SK-MEL-5 (cell line): Measurements from ENCODE around the gene HBM. TPM values are rescaled to one million over a fixed set of nuclear protein-coding genes. Genes with fewer than 3 reads are reported as not detected.
"Not testable (repeated sequence)": the region's sequence is repeated elsewhere in the genome, so short reads cannot be mapped to it uniquely, and the experiment has no call there.

Experiments
- DNase-seq: peaks from one replicate; pipeline ENCODE4 v3.0.0-alpha.2; 2016; ENCODE audit warnings: low read depth, low spot score
- in situ Hi-C: cut with HindIII; loops from 2 replicates; pipeline ENCODE4 v1.10.0; 2016; ENCODE audit warnings: low sequenced_read_pairs, high pct_unique_total_duplicates, low pct_unique_long_range_greater_than_20kb
- total RNA-seq: library from RNA; depleted of rRNA; stranded (reverse); fragments of >200 nt; shearing (Covaris generic); gene quantifications from 2 replicates; pipeline ENCODE4 v1.2.3, GENCODE V29; 2014

The HBM gene
- total RNA-seq, 1 experiment from 2014 or later = not detected

DNA sequence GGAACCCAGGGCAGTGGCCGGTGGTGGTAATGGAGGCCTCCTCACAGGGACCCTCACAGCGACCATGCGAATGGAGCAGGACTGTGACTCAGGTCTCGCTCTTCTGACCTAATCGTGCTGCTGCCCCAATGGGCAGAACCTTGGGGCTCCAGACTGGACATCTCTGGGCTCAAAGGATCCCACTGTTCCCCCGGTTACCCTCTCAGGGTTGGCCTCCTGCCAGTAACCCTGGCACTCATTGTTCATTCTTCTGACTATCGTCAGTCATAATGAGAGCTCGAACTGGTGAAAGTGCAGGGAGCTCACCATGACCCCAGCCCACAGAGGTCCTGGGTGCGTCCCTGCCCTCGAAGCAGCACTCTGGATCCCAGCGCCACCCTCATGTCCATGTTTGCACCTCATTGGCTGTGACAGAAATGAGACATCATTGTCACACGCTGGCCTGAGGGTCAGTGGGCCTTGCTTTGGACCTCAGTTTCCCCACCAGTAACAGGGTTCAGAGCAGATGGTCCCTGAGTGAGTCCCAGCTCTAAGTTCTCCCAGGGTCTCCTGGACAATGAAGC, 23.3 kb upstream of the HBM start:
- in situ Hi-C loops = no loop called here
- peak; percentile 55 for DNase-seq

- in situ Hi-C loops = no loop called here
- DNase-seq = no peak
Observed at GRCh38 chr16:143047-143446, 22.7 kb upstream of the HBM start.

DNA sequence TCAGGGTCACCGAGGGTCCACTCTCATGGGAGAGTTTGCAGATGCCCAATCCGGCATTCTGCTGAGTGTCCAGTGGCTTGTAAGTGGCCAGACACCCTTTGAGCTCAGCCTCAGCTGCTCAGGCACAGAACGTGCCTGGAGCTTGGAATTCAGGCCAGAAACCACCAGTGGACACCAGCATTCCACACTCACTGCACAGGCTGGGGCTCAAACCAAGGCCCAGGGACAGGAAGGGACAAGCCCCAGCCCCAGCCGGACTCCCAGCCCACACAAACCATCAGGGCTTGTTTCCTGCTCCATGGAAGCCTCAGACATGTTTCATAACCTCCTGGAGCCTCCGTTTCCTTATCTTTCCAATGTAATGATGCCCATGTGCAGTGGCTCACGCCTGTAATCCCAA, 22.3 kb upstream of the HBM start:
- in situ Hi-C loops = no loop called here

DNA sequence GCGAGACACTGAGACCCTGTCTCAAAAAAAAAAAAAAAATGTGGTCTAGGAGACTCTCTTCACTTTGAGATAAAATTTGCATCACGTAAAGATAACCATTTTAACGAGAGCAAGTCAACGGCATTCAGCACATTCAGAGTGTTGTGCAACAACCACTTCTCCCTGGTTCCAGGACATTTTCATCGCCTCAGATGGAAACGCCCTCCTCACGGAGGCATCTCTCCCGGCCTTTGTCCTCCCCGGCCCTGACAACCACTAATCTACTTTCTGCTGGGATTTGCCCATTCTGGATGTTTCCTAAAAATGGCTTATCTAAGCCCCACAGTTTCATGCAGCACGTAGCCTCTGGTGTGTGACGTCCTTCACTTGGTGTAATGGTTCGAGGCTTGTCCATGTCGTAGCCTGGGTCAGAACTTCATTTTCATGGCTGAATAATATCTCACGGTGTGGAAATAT, 21.0 kb upstream of the HBM start:
- in situ Hi-C loops = no loop called here

More for the DNA sequence above, 22.3 kb upstream of the HBM start:
- no peak for DNase-seq

DNA sequence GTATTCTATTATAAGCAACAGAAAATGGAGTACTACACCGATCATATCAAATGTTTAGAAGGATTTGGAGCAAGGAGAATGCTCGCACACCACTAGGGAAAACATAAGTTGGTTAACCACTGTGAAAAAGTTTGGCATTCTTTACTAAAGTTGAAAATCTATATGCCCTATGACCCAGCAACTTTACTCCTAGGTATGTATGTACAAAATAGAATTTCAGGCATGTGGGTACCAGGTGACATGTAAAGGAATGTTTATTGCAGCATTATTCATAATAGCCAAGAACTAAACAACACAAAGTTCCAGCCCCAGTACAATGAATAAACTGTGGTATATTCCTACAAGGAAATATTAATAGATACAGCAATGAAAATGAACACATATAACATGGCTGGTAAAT, 19.1 kb upstream of the HBM start:
- DNase-seq = no peak
- in situ Hi-C loops = no loop called here

More for the DNA sequence above, 21.0 kb upstream of the HBM start:
- no peak for DNase-seq

DNA sequence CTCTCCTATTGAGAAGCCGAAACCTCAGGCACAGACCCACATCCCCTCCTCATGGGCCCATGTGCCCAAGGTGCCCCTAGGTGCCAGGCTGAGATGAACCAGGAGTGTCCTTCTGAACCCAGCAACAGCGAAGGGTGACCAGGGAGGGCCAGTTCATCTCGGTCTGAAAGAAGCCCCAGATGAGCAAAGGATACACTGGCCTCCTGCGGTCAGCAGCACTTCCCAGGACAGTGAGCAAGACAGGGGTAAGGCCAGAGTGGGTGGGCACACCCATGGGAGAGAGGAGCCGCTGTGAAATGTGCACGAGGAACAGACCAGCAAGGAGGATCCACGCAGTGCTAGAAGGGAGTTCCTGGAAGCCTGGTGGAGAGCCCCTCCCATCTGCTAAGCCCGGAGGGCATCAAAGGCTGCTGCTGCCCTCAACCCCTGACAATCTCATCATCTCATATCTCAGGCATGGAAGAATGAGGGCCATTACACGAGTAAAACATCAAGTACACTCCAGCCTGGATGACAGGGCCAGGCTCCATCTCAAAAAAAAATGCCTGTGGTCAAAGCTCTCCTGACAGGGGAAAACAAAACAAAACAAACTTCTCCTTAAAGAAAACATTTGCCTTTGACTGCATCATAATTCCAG, 16.6 kb upstream of the HBM start:
- peak; percentile 21 for DNase-seq
- in situ Hi-C loops = no loop called here

DNA sequence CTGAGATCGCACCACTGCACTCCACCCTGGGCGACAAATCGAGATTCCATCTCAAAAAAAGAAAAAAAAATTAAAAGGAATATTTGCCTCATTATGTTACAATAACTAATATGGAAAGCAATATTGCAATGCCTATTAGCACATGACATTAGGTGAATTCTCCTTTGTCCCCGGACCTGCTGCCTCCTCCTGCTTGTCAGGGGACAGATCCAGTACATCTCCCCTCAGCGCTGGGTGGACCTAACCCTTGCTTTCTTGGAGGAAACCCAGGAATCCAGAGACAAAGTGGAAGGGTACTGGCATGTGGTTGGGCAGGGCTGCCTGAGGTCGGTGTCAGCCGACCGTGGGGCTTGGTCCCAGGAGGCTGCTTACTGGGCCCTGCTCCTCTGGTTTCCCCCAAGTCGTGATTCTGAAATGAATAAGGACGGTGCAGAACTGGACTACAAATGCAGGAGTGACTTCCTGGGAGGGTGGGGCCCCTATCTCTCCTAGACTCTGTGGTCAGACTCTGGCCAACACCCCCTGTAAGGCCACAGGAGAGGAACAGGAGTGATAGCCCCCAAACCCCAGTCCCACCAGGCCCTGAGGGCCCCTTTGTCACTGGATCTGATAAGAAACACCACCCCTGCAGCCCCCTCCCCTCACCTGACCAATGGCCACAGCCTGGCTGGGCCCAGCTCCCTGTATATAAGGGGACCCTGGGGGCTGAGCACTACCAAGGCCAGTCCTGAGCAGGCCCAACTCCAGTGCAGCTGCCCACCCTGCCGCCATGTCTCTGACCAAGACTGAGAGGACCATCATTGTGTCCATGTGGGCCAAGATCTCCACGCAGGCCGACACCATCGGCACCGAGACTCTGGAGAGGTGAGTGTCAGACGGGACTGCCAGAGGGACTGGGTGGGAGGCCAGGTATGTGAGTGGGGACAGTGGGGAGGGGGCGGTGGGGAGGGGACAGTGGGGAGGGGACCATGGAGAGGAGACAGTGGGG, 13.3 kb upstream of the HBM start, which contains the start of gene HBZ:
HBZ (plus strand) TSS at position 504 of the 988 bp plus-strand sequence; CDS start at position 770, 266 bp downstream.
- DNase-seq = no peak
- in situ Hi-C loops = no loop called here

- in situ Hi-C loops, DNase-seq: not testable (repeated sequence)
Observed at GRCh38 chr16:153129-153521, 12.7 kb upstream of the HBM start.

- in situ Hi-C loops, DNase-seq: not testable (repeated sequence)
Observed at GRCh38 chr16:153550-154216, 12.1 kb upstream of the HBM start.

DNA sequence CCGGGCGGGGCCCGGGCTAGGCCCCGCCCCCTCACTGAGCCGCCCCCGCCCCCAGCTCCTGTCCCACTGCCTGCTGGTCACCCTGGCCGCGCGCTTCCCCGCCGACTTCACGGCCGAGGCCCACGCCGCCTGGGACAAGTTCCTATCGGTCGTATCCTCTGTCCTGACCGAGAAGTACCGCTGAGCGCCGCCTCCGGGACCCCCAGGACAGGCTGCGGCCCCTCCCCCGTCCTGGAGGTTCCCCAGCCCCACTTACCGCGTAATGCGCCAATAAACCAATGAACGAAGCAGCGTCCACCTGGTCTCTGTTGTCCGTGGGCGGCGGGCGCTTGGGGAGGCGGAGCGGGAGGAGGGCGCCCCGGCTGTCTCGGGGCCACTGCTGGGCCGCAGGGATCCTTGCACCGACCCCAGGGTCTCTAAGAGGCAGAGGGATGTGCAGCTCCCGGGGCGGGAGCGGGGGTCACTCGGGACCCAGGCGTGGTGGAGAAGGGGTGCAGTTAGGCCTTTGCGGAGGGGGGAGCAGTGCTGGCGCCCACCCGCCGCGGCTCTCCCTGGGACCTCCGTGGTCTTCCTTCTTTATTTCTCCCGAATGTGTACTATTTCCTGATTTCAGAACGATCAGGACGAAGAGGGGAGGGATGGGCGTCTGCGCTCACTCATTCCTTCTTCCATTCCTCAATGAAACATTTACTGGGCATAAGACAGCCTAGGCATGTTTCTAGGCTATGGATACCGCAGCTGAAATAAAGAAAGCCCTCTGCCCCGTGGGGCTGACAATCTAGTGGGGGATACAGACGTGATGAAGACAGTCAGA, 11.4 kb upstream of the HBM start:
- in situ Hi-C loops = no loop called here
- DNase-seq = no peak

DNA sequence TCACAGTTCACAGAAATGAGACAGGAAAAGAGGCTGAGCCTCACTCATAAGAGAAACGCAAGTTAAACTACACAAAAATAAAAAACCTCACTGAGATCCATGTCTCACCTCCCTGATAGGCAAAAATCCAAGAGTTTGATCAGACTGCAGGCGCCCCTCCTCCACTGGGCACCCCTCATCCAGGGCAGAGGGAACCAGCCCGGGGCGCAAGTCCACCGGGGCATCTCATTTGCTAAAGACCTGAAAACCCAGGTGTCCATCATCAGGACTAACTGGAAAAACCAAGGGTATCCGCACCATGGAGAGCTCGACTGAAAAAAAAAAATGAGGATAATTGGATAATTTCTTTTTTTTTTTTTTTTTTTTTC, 10.8 kb upstream of the HBM start:
- in situ Hi-C loops = no loop called here

DNA sequence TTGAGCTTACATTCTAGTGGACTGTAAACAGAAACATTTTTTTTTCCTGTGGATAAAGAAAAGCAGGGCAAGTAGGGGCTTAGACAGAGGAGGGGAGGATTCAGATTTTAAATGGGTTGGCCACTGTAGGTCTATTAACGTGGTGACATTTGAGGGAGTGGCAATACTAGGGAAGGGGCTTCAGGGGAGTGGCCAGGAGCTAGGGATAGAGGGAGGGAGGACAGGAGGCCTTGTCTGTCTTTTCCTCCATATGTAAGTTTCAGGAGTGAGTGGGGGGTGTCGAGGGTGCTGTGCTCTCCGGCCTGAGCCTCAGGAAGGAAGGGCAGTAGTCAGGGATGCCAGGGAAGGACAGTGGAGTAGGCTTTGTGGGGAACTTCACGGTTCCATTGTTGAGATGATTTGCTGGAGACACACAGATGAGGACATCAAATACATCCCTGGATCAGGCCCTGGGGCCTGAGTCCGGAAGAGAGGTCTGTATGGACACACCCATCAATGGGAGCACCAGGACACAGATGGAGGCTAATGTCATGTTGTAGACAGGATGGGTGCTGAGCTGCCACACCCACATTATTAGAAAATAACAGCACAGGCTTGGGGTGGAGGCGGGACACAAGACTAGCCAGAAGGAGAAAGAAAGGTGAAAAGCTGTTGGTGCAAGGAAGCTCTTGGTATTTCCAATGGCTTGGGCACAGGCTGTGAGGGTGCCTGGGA, 6.5 kb upstream of the HBM start:
- DNase-seq = no peak
- in situ Hi-C loops = no loop called here

More for the DNA sequence above, 10.8 kb upstream of the HBM start:
- no peak for DNase-seq

DNA sequence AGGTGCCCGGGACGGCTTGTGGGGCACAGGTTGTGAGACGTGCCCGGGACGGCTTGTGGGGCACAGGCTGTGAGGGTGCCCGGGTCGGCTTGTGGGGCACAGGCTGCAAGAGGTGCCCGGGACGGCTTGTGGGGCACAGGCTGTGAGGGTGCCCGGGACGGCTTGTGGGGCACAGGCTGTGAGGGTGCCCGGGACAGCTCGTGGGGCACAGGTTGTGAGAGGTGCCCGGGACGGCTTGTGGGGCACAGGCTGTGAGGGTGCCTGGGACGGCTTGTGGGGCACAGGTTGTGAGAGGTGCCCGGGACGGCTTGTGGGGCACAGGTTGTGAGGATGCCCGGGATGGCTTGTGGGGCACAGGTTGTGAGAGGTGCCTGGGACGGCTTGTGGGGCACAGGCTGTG, 5.5 kb upstream of the HBM start:
- in situ Hi-C loops, DNase-seq: not testable (repeated sequence)

DNA sequence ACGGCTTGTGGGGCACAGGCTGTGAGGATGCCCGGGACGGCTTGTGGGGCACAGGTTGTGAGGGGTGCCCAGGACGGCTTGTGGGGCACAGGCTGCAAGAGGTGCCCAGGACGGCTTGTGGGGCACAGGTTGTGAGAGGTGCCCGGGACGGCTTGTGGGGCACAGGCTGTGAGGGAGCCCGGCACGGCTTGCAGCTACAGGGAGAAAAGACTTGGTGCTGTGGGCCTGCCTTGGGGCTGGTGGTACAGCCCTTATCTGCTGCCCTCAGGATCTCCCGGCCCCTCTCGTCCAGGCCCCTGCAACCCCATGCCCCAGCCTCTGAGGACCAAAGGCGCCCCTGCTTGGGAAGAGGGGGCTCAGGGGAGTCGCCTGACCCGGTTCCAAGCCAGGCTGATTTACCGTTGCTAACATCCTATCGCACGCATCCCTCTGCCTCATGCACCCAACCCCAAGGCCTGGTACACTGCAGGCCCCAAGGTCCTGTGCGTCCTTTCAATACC, 5.0 kb upstream of the HBM start:
- no peak for DNase-seq
- in situ Hi-C loops = no loop called here

- in situ Hi-C loops = no loop called here
- DNase-seq = no peak
Observed at GRCh38 chr16:162271-162991, 3.3 kb upstream of the HBM start.

DNA sequence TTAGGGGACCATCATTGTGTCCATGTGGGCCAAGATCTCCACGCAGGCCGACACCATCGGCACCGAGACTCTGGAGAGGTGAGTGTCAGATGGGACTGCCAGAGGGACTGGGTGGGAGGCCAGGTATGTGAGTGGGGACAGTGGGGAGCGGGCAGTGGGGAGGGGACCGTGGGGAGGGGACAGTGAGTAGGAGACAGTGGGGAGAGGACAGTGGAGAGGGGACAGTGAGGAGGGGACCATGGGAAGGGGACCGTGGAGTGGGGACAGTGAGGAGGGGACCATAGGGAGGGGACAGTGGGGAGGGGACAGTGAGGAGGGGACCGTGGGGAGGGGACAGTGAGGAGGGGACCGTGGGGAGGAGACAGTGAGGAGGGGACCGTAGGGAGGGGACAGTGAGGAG, 2.6 kb upstream of the HBM start:
- DNase-seq, in situ Hi-C loops: not testable (repeated sequence)
